LNCAP (cell line): ENCODE measurements around the gene KIF13A.

ENCODE experiments used
- TF ChIP-seq, protein P1 (sequence below): fragments of 450-650 bp; IDR thresholded peaks from 2 replicates; pipeline ENCODE4 v1.5.1; 2017; ENCODE audit warnings: mild to moderate bottlenecking

Gene KIF13A

GRCh38 chr6:17709476-17709875 lies 278.0 kb downstream of the KIF13A start:
- TF ChIP-seq, protein P1, sequence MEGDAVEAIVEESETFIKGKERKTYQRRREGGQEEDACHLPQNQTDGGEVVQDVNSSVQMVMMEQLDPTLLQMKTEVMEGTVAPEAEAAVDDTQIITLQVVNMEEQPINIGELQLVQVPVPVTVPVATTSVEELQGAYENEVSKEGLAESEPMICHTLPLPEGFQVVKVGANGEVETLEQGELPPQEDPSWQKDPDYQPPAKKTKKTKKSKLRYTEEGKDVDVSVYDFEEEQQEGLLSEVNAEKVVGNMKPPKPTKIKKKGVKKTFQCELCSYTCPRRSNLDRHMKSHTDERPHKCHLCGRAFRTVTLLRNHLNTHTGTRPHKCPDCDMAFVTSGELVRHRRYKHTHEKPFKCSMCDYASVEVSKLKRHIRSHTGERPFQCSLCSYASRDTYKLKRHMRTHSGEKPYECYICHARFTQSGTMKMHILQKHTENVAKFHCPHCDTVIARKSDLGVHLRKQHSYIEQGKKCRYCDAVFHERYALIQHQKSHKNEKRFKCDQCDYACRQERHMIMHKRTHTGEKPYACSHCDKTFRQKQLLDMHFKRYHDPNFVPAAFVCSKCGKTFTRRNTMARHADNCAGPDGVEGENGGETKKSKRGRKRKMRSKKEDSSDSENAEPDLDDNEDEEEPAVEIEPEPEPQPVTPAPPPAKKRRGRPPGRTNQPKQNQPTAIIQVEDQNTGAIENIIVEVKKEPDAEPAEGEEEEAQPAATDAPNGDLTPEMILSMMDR, result no peak
